ENCODE results near the gene ERICH3. TPM values are rescaled to one million over a fixed set of nuclear protein-coding genes. Genes with fewer than 3 reads are reported as not detected.

ERICH3 gene
- total and polyA plus RNA-seq, 7 donors = 0.14 to 0.55 (median 0.26) TPM; not detected in 2

DNA sequence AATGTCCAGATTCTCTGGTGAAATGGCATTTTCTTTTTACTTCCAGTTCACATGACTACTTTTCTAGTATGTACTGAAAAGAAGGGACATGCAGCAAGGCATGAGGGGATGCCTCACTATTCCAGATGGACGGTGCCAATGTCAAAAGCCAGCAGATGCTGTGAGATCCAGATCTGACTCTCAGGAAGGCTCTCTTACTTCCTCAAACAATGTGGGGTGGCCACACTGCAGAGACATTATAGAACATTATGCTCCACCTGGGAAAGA is 41.6 kb upstream of the ERICH3 start:
- 94 to 95% methylated on average over 1 of the region's 1 CpG for WGBS, 2 donors
- no peaks in the 10 kb centered on the region for H3K27me3 ChIP-seq
- DNase-seq = no peak
- H3K9me3 ChIP-seq = no peaks in the 10 kb centered on the region
- no peak overlapping the region for H3K4me3 ChIP-seq
- intact Hi-C loops (cut with DNase I) = no loop called here
- H3K27ac ChIP-seq = peak overlapping the region in 2 of 4 donors; percentile 63 to 67
- TF ChIP-seq, protein P1, sequence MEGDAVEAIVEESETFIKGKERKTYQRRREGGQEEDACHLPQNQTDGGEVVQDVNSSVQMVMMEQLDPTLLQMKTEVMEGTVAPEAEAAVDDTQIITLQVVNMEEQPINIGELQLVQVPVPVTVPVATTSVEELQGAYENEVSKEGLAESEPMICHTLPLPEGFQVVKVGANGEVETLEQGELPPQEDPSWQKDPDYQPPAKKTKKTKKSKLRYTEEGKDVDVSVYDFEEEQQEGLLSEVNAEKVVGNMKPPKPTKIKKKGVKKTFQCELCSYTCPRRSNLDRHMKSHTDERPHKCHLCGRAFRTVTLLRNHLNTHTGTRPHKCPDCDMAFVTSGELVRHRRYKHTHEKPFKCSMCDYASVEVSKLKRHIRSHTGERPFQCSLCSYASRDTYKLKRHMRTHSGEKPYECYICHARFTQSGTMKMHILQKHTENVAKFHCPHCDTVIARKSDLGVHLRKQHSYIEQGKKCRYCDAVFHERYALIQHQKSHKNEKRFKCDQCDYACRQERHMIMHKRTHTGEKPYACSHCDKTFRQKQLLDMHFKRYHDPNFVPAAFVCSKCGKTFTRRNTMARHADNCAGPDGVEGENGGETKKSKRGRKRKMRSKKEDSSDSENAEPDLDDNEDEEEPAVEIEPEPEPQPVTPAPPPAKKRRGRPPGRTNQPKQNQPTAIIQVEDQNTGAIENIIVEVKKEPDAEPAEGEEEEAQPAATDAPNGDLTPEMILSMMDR (IDR thresholded peaks at IDR 0.05) = no peak
- TF ChIP-seq EP300 (IDR thresholded peaks at IDR 0.05) = no peak
- TF ChIP-seq POLR2A (IDR thresholded peaks at IDR 0.05) = no peak
- no peak for TF ChIP-seq POLR2AphosphoS5 (IDR thresholded peaks at IDR 0.05)
- H3K4me1 ChIP-seq = peaks cover 0 to 30% (median 26%) of the 10 kb centered on the region in 4 donors
- H3K36me3 ChIP-seq = peaks cover 5 to 54% (median 16%) of the 10 kb centered on the region in 4 donors

- Histone ChIP-seq H3K4me1 (peaks cover 0 to 30% (median 26%) of the 10 kb centered on the region in 4 donors), H3K9me3 (no peaks in the 10 kb centered on the region), H3K27me3 (no peaks in the 10 kb centered on the region), H3K36me3 (peaks cover 5 to 54% (median 20%) of the 10 kb centered on the region in 4 donors), H3K4me3 (no peak overlapping the region), H3K27ac (peak overlapping the region in 3 of 4 donors; percentile 44 to 67 (median 63))
- 67 to 76% methylated on average over 1 of the region's 1 CpG for WGBS, 2 donors
- no peak for DNase-seq
- intact Hi-C loops (cut with DNase I) = no loop called here
- no peak for TF ChIP-seq POLR2AphosphoS5 (IDR thresholded peaks at IDR 0.05)
- TF ChIP-seq EP300 (IDR thresholded peaks at IDR 0.05) = no peak
- TF ChIP-seq, protein P1 (IDR thresholded peaks at IDR 0.05) = no peak
- TF ChIP-seq POLR2A (IDR thresholded peaks at IDR 0.05) = no peak
Measured at GRCh38 chr1:74714429-74715235, 41.0 kb upstream of the ERICH3 start.

- peak overlapping the region; percentile 40 to 67 (median 54) for H3K27ac ChIP-seq
- peaks cover 5 to 54% (median 20%) of the 10 kb centered on the region in 4 donors for H3K36me3 ChIP-seq
- peaks cover 0 to 30% (median 26%) of the 10 kb centered on the region in 4 donors for H3K4me1 ChIP-seq
- H3K4me3 ChIP-seq = no peak overlapping the region
- intact Hi-C loops (cut with DNase I) = no loop called here
- no peak for DNase-seq
- 89 to 94% methylated on average over 3 of the region's 3 CpGs for WGBS, 2 donors
- no peaks in the 10 kb centered on the region for H3K9me3 ChIP-seq
- TF ChIP-seq POLR2A (IDR thresholded peaks at IDR 0.05) (no peak), POLR2AphosphoS5 (IDR thresholded peaks at IDR 0.05) (no peak), EP300 (IDR thresholded peaks at IDR 0.05) (no peak)
- TF ChIP-seq, protein P1 (IDR thresholded peaks at IDR 0.05) = no peak
- H3K27me3 ChIP-seq = no peaks in the 10 kb centered on the region
Measured at GRCh38 chr1:74713849-74714248, 40.3 kb upstream of the ERICH3 start.

DNA sequence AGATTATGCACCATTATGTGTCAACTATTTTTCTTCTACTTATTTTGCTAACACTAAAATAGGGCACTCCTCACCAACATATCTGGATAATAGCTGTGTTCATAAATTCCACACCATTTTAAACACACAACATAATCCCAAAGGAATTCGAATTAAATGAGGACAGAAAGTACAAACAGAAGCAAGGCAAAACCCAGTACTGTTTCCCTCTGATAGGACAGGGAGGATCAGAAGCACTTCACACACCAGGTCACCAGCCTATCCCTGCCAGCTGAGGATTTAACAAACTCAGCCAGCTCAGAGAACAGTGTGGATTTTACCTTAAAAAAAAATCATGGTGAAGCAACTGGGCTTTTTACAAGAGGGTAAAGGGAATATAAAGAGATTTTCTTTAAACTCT is 39.3 kb upstream of the ERICH3 start:
- 40 to 54% methylated on average over 1 of the region's 1 CpG for WGBS, 2 donors
- Histone ChIP-seq H3K4me1 (peaks cover 0 to 30% (median 26%) of the 10 kb centered on the region in 4 donors), H3K36me3 (peaks cover 5 to 48% (median 16%) of the 10 kb centered on the region in 4 donors), H3K4me3 (no peak overlapping the region), H3K27me3 (no peaks in the 10 kb centered on the region), H3K27ac (peak overlapping the region; percentile 40 to 67 (median 54)), H3K9me3 (no peaks in the 10 kb centered on the region)
- DNase-seq = no peak
- intact Hi-C loops (cut with DNase I) = no loop called here
- TF ChIP-seq POLR2A (IDR thresholded peaks at IDR 0.05) (no peak), POLR2AphosphoS5 (IDR thresholded peaks at IDR 0.05) (no peak), EP300 (IDR thresholded peaks at IDR 0.05) (no peak)
- TF ChIP-seq, protein P1 (IDR thresholded peaks at IDR 0.05) = no peak
